Brain microvascular endothelial cell (primary cell): ENCODE measurements around the gene TUBA4B.

Experiments used
- DNase-seq: peaks from one replicate; pipeline ENCODE4 v3.0.0-alpha.2; 2020
- H3K27ac ChIP-seq: fragments of 250-450 bp; sonication (Bioruptor Pico); 2 replicates; pipeline ENCODE4 v1.5.1; 2020; ENCODE audit warnings: mild to moderate bottlenecking, moderate library complexity
- H3K27me3 ChIP-seq: fragments of 250-450 bp; sonication (Bioruptor Pico); replicated peaks from 2 replicates; pipeline ENCODE4 v1.5.1; 2020; ENCODE audit warnings: mild to moderate bottlenecking
- H3K36me3 ChIP-seq: fragments of 250-450 bp; sonication (Bioruptor Pico); replicated peaks from 2 replicates; pipeline ENCODE4 v1.5.1; 2020; ENCODE audit warnings: mild to moderate bottlenecking
- H3K4me3 ChIP-seq: 2 replicates; pipeline ENCODE4 v1.5.1; 2011; ENCODE audit warnings: low read depth, mild to moderate bottlenecking, control low read depth, low read length, moderate library complexity
- in situ Hi-C: cut with HindIII; loops from 2 replicates; pipeline ENCODE4 v1.10.0; 2017; ENCODE audit warnings: low sequenced_read_pairs, low pct_ligation_motif_present
- TF ChIP-seq, protein P1 (sequence below): IDR thresholded peaks from 2 replicates; pipeline ENCODE4 v1.5.1; 2011; ENCODE audit warnings: low read depth, mild to moderate bottlenecking, moderate library complexity, low read length, control low read depth, inconsistent platforms; ENCODE audit errors: missing control alignments

TUBA4B gene

DNA sequence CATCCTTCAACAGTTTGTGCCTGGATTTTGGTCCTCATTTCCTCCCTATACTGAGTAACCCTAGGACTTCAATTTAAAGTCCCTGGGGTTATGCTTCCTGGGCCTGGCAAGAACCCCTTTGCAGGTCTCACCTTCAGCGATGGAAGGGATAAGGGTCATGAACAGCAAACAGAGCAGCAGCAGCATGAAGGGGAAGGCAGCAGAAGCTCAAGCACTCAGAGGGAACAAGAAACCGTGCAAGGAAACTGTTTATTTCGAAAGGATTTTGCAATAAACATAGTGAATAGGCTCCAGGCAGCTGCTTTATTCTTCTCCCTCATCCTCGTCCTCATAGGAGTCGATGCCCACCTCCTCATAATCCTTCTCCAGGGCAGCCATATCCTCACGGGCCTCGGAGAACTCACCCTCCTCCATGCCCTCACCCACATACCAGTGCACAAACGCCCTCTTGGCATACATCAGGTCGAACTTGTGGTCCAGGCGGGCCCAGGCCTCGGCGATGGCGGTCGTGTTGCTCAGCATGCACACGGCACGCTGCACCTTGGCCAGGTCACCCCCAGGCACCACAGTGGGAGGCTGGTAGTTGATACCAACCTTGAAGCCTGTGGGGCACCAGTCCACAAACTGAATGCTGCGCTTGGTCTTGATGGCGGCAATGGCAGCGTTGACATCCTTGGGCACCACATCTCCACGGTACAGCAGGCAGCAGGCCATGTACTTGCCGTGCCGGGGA, 2.8 kb upstream of the TUBA4B start:
- TF ChIP-seq, protein P1, sequence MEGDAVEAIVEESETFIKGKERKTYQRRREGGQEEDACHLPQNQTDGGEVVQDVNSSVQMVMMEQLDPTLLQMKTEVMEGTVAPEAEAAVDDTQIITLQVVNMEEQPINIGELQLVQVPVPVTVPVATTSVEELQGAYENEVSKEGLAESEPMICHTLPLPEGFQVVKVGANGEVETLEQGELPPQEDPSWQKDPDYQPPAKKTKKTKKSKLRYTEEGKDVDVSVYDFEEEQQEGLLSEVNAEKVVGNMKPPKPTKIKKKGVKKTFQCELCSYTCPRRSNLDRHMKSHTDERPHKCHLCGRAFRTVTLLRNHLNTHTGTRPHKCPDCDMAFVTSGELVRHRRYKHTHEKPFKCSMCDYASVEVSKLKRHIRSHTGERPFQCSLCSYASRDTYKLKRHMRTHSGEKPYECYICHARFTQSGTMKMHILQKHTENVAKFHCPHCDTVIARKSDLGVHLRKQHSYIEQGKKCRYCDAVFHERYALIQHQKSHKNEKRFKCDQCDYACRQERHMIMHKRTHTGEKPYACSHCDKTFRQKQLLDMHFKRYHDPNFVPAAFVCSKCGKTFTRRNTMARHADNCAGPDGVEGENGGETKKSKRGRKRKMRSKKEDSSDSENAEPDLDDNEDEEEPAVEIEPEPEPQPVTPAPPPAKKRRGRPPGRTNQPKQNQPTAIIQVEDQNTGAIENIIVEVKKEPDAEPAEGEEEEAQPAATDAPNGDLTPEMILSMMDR: no peak
- in situ Hi-C loops: no loop called here
- Histone ChIP-seq H3K27ac (no peak overlapping the region), H3K36me3 (peaks cover 5% of the 10 kb centered on the region), H3K4me3 (no peak overlapping the region), H3K27me3 (peaks cover 14% of the 10 kb centered on the region)
- DNase-seq: no peak

DNA sequence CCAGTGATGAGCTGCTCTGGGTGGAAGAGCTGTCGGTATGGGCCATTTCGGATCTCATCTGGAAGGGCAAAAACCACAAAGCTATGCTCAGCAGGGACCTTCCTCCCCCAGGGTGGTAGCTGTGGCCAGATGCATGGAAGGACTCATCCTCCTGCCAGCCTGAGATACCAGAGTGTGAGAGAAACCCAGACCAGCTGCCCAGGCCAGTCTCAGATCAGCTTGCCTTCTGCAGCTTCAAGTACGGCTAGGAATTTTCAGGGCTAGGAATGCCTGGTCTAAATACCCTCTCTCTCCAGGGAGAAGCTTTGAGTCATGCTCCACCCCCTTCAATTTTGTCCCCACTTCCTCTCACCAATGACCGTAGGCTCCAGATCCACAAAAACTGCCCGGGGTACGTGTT, 1.4 kb upstream of the TUBA4B start:
- Histone ChIP-seq H3K36me3 (peaks cover 5% of the 10 kb centered on the region), H3K27ac (no peak overlapping the region), H3K4me3 (no peak overlapping the region), H3K27me3 (peaks cover 22% of the 10 kb centered on the region)
- TF ChIP-seq, protein P1: no peak
- in situ Hi-C loops: no loop called here
- no peak for DNase-seq

DNA sequence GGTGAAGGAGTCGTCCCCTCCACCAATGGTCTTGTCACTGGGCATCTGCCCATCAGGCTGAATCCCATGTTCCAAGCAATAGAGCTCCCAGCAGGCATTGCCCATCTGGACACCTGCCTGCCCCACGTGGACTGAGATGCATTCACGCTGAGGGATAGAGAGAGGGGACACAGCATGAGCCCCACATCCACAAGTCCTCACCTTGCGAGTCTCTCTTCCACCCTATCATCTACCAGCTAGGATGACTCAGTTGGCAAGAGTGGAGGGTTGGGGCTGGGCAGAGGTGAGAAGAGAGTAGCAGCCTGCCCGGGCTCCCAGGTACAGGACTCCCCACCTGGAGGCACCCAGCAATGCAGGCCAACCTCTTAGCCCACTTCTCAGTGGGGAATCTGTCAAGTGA, 959 bp upstream of the TUBA4B start:
- in situ Hi-C loops: no loop called here
- TF ChIP-seq, protein P1: no peak
- peaks cover 4% of the 10 kb centered on the region for H3K36me3 ChIP-seq
- no peak overlapping the region for H3K27ac ChIP-seq
- no peak for DNase-seq
- peaks cover 22% of the 10 kb centered on the region for H3K27me3 ChIP-seq
- no peak overlapping the region for H3K4me3 ChIP-seq

DNA sequence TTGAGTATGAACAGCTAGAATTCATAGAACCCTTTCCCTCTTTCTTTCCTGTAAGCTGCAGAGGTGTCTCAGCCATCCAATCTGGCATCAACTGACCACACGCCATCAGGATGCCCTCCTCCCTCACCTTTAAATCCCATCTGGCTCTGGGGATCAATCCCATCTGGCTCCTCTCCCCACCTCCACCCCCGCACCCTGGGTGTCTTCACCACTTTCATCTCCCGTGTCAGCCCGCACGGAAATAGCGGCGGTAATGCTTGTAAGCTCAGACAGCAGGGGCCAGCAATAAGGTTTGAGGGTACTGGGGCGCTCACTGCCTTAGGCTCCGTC, 508 bp upstream of the TUBA4B start:
- peaks cover 3% of the 10 kb centered on the region for H3K36me3 ChIP-seq
- TF ChIP-seq, protein P1: no peak
- H3K4me3 ChIP-seq: peak overlapping the region; percentile 49
- in situ Hi-C loops: no loop called here
- no peak overlapping the region for H3K27ac ChIP-seq
- no peak for DNase-seq
- H3K27me3 ChIP-seq: peaks cover 22% of the 10 kb centered on the region

DNA sequence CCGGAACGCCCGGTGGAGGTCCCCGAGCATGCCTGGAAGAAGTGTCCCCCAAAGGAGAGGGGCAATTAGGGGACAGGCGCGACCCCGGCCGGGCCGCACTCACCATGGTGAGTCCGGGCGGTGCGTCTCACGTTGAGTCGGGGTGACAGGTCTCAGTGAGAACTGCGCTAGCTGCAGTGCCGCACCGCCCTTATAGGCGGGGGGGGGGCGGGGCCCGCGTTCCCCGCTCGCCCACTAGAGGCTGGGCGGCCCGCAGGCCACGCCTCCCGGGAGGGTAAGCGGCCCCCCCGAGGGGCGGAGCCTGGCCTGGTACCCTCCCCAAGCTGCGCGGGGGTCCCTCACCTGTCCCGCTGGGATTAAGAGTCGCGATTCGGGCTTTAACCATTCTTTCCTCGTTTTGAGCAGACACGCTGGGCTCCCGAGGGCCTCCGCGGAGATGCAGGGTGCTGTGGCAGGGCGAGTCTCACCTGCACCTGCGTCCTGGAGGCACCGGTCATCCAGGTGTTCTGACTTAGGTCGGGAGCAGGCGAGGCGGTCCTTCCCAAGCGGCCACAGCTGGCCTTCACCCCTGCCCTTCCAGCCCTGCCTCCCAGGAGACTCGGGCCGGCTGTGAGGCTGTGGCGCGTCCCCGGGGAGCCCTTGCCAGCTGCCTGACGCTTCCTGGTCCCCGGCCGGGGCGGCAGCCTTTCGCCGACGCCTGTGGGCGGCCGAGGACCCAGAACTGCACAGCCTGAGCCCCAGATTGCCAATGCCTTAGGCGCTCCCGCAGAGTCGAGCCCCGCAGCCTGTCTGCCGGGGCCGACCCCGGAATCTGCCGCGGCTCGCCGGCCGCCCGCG, 928 bp downstream of the TUBA4B start, which contains the start of gene TUBA4A:
TUBA4A (minus strand) TSS at position 166 of the 837 bp plus-strand sequence; CDS start at position 106, 60 bp downstream.
- Histone ChIP-seq H3K4me3 (peak within 1 kb of the TSS; percentile 49), H3K27ac (no peak within 1 kb of the TSS), H3K27me3 (peaks cover 22% of the 10 kb centered on the region), H3K36me3 (no peaks in the 10 kb centered on the region)
- TF ChIP-seq, protein P1: no peak
- in situ Hi-C loops: no loop called here
- DNase-seq: peak; percentile 32
